Suprapubic skin (tissue), 4 donors: ENCODE measurements around the gene FNDC1. TPM values are rescaled to one million over a fixed set of nuclear protein-coding genes. Genes with fewer than 3 reads are reported as not detected.

Experiments used
- DNase-seq, 2 donors: peaks; one replicate each; pipeline ENCODE4 v3.0.0-alpha.2; 2019; ENCODE audit warnings: low spot score in 2 of 2
- H3K27ac ChIP-seq: fragments of 200-600 bp; sonication (generic); one replicate; pipeline ENCODE4 v1.5.1; 2019
- H3K27me3 ChIP-seq: fragments of 200-600 bp; sonication (generic); one replicate; pipeline ENCODE4 v1.5.1; 2019
- H3K36me3 ChIP-seq: fragments of 200-600 bp; sonication (generic); one replicate; pipeline ENCODE4 v1.5.1; 2019
- H3K4me1 ChIP-seq: fragments of 200-600 bp; sonication (generic); one replicate; pipeline ENCODE4 v1.5.1; 2019
- H3K4me3 ChIP-seq: fragments of 200-600 bp; sonication (generic); one replicate; pipeline ENCODE4 v1.5.1; 2019; ENCODE audit warnings: mild to moderate bottlenecking
- H3K9me3 ChIP-seq: fragments of 200-600 bp; sonication (generic); one replicate; pipeline ENCODE4 v1.5.1; 2019
- EP300 ChIP-seq: sonication (generic); formaldehyde crosslinking; IDR thresholded peaks from one replicate; pipeline ENCODE4 v1.6.1; 2017; ENCODE audit warnings: antibody characterized with exemption
- POLR2A ChIP-seq, 2 donors: fragments of 450-650 bp; IDR thresholded peaks; one replicate each; pipeline ENCODE4 v1.6.1; 2017; ENCODE audit warnings: antibody characterized with exemption in 2 of 2, mild to moderate bottlenecking in 2 of 2, moderate library complexity in 2 of 2
- POLR2AphosphoS5 ChIP-seq, 3 donors: sonication (generic); formaldehyde crosslinking; IDR thresholded peaks; one replicate each; pipeline ENCODE4 v1.6.1; 2017; ENCODE audit warnings: antibody characterized with exemption in 3 of 3
- WGBS: methylation state at CpG from one replicate; pipeline ENCODE4 v1.1.5; 2018; 5-methylcytosine and 5-hydroxymethylcytosine counted together
- total RNA-seq, 4 donors: library from RNA; depleted of rRNA; stranded (reverse); fragments of >200 nt; gene quantifications; one replicate each; pipeline ENCODE4 v1.1.0, GENCODE V29; 2016
- TF ChIP-seq, protein P1 (sequence below), 2 donors: fragments of 200-600 bp in 1 of 2; fragments of 450-650 bp in 1 of 2; sonication (generic) in 1 of 2; IDR thresholded peaks; one replicate each; pipeline ENCODE4 v1.5.1; 2016 to 2019; ENCODE audit warnings: antibody characterized with exemption in 2 of 2, mild to moderate bottlenecking in 1 of 2, moderate library complexity in 1 of 2

The FNDC1 gene
- total RNA-seq, 4 donors from 2014 or later = 0.13 to 0.89 (median 0.15) TPM; not detected in 1

DNA sequence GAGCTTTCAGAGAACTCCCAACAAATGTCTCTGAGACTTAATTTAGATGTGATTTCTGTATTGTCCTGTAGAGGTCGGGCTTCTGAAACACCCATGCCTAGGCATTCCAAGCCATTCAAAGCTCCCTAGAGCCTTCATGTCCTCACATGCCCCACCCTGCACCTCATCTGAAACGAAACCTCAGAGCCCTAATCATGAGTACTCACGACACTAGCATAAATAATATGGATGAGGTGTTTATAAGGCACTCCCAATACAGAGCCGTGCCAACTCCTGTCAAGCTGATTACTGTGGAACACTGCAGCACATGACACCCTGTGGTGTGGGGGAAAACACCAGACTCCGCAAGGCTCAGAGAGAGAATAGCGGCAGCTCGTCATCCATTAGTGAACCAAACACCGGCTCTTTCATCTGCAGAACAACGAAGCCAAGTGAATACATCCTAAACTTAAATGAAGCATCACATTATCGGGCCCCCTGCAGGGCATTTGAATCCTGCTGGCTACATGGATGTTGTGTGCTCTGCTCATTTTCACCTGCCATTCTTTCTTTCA is 83.8 kb downstream of the FNDC1 start:
- no peaks in the 10 kb centered on the region for H3K36me3 ChIP-seq
- no peaks in the 10 kb centered on the region for H3K27me3 ChIP-seq
- DNase-seq = no peak
- no peaks in the 10 kb centered on the region for H3K9me3 ChIP-seq
- TF ChIP-seq POLR2AphosphoS5 (IDR thresholded peaks at IDR 0.05) = no peak
- TF ChIP-seq, protein P1, sequence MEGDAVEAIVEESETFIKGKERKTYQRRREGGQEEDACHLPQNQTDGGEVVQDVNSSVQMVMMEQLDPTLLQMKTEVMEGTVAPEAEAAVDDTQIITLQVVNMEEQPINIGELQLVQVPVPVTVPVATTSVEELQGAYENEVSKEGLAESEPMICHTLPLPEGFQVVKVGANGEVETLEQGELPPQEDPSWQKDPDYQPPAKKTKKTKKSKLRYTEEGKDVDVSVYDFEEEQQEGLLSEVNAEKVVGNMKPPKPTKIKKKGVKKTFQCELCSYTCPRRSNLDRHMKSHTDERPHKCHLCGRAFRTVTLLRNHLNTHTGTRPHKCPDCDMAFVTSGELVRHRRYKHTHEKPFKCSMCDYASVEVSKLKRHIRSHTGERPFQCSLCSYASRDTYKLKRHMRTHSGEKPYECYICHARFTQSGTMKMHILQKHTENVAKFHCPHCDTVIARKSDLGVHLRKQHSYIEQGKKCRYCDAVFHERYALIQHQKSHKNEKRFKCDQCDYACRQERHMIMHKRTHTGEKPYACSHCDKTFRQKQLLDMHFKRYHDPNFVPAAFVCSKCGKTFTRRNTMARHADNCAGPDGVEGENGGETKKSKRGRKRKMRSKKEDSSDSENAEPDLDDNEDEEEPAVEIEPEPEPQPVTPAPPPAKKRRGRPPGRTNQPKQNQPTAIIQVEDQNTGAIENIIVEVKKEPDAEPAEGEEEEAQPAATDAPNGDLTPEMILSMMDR (IDR thresholded peaks at IDR 0.05) = peak; percentile 11 to 63
- whole genome bisulfite sequencing = 51% methylated on average over 10 of the region's 10 CpGs
- H3K4me1 ChIP-seq = peaks cover 16% of the 10 kb centered on the region
- H3K27ac ChIP-seq = no peak overlapping the region
- no peak overlapping the region for H3K4me3 ChIP-seq

DNA sequence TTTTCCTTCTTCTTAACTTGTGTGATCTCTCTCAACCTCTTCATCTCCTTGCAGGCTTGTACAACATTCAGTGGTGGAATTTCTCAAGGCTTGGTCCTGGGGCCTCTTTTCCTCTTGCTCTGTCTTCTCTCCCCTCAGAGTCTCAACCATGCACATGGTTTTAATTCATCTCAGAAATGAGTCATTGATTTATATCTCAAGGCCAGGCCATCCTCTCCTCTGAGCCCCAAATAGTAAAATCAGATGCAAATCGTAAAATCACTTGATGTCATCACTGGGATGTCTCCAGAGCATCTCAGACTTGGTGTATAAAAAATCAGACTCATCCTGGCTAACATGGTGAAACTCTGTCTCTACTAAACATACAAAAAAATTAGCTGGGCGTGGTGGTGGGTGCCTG is 85.0 kb downstream of the FNDC1 start:
- H3K27me3 ChIP-seq = no peaks in the 10 kb centered on the region
- TF ChIP-seq, protein P1 (IDR thresholded peaks at IDR 0.05) = no peak
- TF ChIP-seq POLR2A (IDR thresholded peaks at IDR 0.05) (no peak), EP300 (no peak), POLR2AphosphoS5 (IDR thresholded peaks at IDR 0.05) (no peak)
- H3K27ac ChIP-seq = no peak overlapping the region
- no peak for DNase-seq
- 73% methylated on average over 2 of the region's 2 CpGs for WGBS
- peaks cover 9% of the 10 kb centered on the region for H3K4me1 ChIP-seq
- H3K36me3 ChIP-seq = no peaks in the 10 kb centered on the region
- no peaks in the 10 kb centered on the region for H3K9me3 ChIP-seq
- H3K4me3 ChIP-seq = no peak overlapping the region

DNA sequence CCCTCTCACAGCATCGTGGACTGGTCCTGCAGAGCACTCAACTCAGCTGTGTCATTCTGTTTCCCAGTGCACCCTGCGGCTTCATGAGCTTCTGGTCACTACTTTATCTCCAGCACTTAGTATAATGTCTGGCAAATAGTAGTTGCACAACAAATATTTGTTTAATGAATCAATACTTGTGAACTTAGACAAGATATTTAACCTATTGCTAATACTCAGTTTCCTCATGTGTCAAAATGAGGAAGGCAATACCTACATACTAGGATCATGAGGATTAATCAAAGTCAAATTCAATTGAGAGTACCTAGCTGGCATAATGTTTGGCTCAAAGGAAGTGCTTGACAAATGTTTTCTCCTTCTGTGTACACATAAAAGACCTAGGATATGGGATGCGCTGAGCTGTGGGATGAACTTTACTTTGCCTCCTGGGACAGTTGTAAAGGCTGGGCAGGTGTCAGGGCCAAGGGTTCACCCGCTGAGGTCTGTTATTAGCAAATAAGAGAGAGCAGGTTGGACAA is 86.3 kb downstream of the FNDC1 start:
- H3K36me3 ChIP-seq = no peaks in the 10 kb centered on the region
- no peak for DNase-seq
- 87% methylated on average over 4 of the region's 4 CpGs for whole genome bisulfite sequencing
- no peaks in the 10 kb centered on the region for H3K9me3 ChIP-seq
- no peaks in the 10 kb centered on the region for H3K27me3 ChIP-seq
- TF ChIP-seq POLR2A (IDR thresholded peaks at IDR 0.05) = no peak
- TF ChIP-seq POLR2AphosphoS5 (IDR thresholded peaks at IDR 0.05) = no peak
- no peak for TF ChIP-seq EP300
- TF ChIP-seq, protein P1 (IDR thresholded peaks at IDR 0.05) = no peak
- no peaks in the 10 kb centered on the region for H3K4me1 ChIP-seq
- H3K27ac ChIP-seq = no peak overlapping the region
- H3K4me3 ChIP-seq = no peak overlapping the region

DNA sequence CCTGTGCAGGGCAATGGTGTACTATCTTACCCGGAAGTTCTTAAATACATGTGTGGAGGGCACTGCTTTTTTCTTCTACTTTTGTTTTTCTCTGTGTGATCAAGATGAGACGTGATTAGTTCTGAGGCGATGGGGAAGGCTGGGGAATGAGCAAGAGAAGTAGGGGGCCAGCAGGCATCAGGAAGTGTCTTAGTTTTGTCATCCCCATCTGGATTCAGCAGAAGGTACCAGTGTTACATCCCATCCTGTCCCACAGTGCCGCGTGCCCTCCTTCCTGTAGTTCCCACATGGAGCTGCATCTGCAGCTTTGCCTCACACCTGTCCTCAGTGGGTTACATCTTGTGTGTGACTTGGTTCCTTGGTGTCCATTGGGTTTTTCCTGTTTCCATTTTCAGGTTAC is 86.9 kb downstream of the FNDC1 start:
- WGBS = 89% methylated on average over 5 of the region's 5 CpGs
- H3K4me1 ChIP-seq = no peaks in the 10 kb centered on the region
- no peaks in the 10 kb centered on the region for H3K36me3 ChIP-seq
- no peak overlapping the region for H3K4me3 ChIP-seq
- no peaks in the 10 kb centered on the region for H3K9me3 ChIP-seq
- TF ChIP-seq, protein P1 (IDR thresholded peaks at IDR 0.05) = no peak
- TF ChIP-seq POLR2A (IDR thresholded peaks at IDR 0.05) (no peak), POLR2AphosphoS5 (IDR thresholded peaks at IDR 0.05) (no peak), EP300 (no peak)
- no peaks in the 10 kb centered on the region for H3K27me3 ChIP-seq
- DNase-seq = no peak
- H3K27ac ChIP-seq = no peak overlapping the region

DNA sequence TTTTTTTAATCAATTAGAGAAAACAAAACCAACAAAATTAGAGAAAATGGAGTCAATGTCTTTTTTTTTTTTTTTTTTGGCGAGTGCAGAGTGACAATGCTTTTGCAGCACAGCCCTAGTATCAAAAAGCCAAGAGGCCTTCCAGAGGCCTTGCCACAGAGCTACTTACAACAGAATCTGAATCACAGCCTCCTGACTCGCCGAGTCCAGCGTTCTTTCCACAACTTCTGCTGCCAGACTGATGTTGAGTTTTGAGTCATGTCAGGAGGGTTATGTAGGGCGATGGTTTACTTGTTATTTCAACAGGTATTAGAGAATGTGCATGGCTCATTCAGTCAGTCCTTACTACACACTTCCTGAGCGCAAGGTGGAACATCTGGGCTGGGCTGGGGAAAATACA is 88.6 kb downstream of the FNDC1 start:
- H3K4me1 ChIP-seq = no peaks in the 10 kb centered on the region
- H3K4me3 ChIP-seq = no peak overlapping the region
- TF ChIP-seq, protein P1 (IDR thresholded peaks at IDR 0.05) = no peak
- TF ChIP-seq POLR2AphosphoS5 (IDR thresholded peaks at IDR 0.05) (no peak), POLR2A (IDR thresholded peaks at IDR 0.05) (no peak), EP300 (no peak)
- 85% methylated on average over 6 of the region's 6 CpGs for WGBS
- no peaks in the 10 kb centered on the region for H3K36me3 ChIP-seq
- DNase-seq = no peak
- no peak overlapping the region for H3K27ac ChIP-seq
- no peaks in the 10 kb centered on the region for H3K9me3 ChIP-seq
- no peaks in the 10 kb centered on the region for H3K27me3 ChIP-seq
